ENCODE measurements around the gene OR4C45. TPM values are rescaled to one million over a fixed set of nuclear protein-coding genes. Genes with fewer than 3 reads are reported as not detected.
"Not testable (repeated sequence)": the region's sequence is repeated elsewhere in the genome, so short reads cannot be mapped to it uniquely, and the experiment has no call there.

The OR4C45 gene
- total RNA-seq, 1 donor from 2014 or later, result not detected

DNA sequence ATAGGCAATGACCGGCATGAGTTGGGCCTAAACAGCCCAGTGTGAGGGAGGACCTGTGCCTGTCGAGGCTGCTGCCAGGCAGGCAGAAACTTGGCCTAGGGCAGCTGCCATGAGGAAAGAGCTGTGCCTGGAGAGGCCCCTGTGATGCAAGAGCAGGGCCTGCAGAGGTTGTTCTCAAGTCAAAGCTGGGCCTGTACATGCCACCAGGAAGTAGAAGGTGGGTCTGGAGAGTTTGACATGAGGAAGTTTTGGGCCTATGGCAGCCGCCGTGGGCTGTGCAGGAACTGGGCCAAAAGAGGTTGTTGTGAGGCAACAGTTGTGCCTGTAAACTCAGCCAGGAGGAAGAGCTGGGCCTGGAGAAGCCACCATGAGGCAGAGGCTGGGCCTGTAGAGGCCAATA, 43.2 kb downstream of the OR4C45 start:
- DNase-seq (ENCODE audit: low spot score in 2 of 2), result no peak
- no peak overlapping the region for H3K4me3 ChIP-seq
- H3K9me3 ChIP-seq, result no peaks in the 10 kb centered on the region
- no peak overlapping the region for H3K27ac ChIP-seq
- no peaks in the 10 kb centered on the region for H3K4me1 ChIP-seq
- TF ChIP-seq CTCF (IDR thresholded peaks at IDR 0.05), result no peak
- H3K36me3 ChIP-seq, result no peaks in the 10 kb centered on the region
- H3K27me3 ChIP-seq, result no peaks in the 10 kb centered on the region
- intact Hi-C loops (cut with DNase I), result no loop called here

DNA sequence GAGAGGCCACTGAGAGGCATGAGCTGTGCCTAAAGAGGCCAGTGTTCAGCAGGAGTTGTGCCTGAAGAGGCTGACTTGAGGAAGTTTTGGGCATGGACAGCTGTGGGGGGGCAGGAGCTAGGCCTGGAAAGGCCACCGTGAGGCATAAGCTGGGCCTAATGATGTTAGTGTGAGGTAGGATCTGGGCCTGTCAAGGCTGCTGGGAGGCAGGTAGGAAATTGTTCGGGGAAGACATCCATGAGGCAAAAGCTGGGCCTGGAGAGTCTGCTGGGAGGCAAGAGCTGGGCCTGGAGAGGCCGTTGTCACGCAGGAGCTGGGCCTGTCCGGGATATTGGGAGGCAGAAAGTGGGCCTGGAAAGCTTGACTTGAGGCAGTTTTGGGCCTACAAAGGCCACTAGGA, 44.9 kb downstream of the OR4C45 start:
- Histone ChIP-seq H3K27ac (no peak overlapping the region), H3K9me3 (no peaks in the 10 kb centered on the region), H3K4me1 (no peaks in the 10 kb centered on the region), H3K27me3 (no peaks in the 10 kb centered on the region), H3K36me3 (no peaks in the 10 kb centered on the region), H3K4me3 (no peak overlapping the region)
- no peak for TF ChIP-seq CTCF (IDR thresholded peaks at IDR 0.05)
- DNase-seq (ENCODE audit: low spot score in 2 of 2), result no peak
- intact Hi-C loops (cut with DNase I), result no loop called here

DNA sequence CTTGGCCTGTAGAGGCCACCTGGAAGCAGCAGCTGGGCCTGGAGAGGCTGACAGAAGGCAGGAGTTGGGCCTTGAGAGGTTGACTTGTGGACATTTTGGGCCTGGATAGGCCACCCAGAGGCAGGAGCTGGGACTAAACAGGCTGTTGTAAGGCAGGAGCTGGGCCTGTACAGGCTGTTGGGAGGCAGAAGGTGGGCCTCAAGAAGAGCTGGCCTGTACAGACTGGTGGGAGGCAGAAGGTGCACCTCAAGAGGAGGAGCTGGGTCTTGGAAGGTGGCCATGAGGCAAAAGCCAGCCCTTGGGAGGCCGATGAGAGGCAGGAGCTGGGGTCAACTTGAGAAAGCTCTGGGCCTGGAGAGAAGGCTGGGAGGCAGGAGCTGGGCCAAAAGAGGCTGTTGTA, 45.3 kb downstream of the OR4C45 start:
- no peaks in the 10 kb centered on the region for H3K36me3 ChIP-seq
- H3K4me1 ChIP-seq, result no peaks in the 10 kb centered on the region
- no peaks in the 10 kb centered on the region for H3K27me3 ChIP-seq
- intact Hi-C loops (cut with DNase I), result no loop called here
- H3K27ac ChIP-seq, result no peak overlapping the region
- H3K4me3 ChIP-seq, result no peak overlapping the region
- no peaks in the 10 kb centered on the region for H3K9me3 ChIP-seq
- no peak for DNase-seq (ENCODE audit: low spot score in 2 of 2)
- no peak for TF ChIP-seq CTCF (IDR thresholded peaks at IDR 0.05)

DNA sequence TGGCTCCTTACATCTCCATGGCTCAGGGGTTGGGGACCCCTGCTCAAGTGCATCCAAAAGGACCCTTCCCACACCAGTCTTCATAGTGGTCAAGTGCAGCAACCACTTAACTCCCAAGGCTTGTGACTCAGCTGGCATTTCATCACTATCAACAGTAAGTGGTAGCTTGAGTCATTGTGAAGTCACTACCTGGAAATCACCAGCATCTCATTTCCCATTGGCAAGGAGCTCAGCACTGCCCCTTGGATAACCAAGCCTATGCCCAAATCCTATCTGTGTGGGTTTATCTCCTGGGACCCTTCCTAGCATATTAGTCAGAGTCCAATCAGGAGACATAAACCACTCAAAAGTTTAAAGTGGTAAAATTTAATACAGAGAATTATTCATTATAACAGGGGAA, 46.3 kb downstream of the OR4C45 start:
- DNase-seq (ENCODE audit: low spot score in 2 of 2); H3K4me3 ChIP-seq; H3K27me3 ChIP-seq; H3K27ac ChIP-seq; intact Hi-C loops (cut with DNase I); H3K9me3 ChIP-seq; H3K36me3 ChIP-seq; H3K4me1 ChIP-seq: not testable (repeated sequence)

DNA sequence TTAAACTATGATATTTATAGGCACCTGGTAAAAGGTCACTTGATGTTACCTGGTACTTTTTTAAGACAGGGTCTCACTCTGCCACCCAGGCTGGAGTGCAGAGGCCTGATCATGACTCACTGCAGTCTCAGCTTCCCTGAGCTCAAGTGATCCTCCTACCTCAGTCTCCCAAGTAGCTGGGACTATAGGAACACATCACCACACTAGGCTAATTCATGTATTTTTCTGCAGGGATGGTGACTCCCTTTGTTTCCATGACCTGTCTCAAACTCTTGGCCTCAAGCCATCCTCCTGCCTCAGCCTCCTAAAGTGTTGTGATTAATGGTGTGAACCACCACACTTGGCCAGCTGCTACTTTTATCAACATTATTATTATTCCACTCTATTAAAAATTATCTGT, 47.6 kb downstream of the OR4C45 start:
- intact Hi-C loops (cut with DNase I), result no loop called here
- Histone ChIP-seq H3K27ac (no peak overlapping the region), H3K27me3 (no peaks in the 10 kb centered on the region), H3K4me1 (no peaks in the 10 kb centered on the region), H3K36me3 (no peaks in the 10 kb centered on the region), H3K9me3 (no peaks in the 10 kb centered on the region), H3K4me3 (no peak overlapping the region)
- no peak for DNase-seq (ENCODE audit: low spot score in 2 of 2)
- no peak for TF ChIP-seq CTCF (IDR thresholded peaks at IDR 0.05)

Other genes with a start within 250 kb of the OR4C45 start
- not detected for gene OR4C13, start 80.5 kb upstream of the OR4C45 start, total RNA-seq
- not detected for gene OR4C12, start 50.3 kb upstream of the OR4C45 start, total RNA-seq

Measured in ascending aorta (tissue), 2 donors.